Measurements from ENCODE around the gene ST3GAL2.
"Not testable (repeated sequence)": the region's sequence is repeated elsewhere in the genome, so short reads cannot be mapped to it uniquely, and the experiment has no call there.

DNA sequence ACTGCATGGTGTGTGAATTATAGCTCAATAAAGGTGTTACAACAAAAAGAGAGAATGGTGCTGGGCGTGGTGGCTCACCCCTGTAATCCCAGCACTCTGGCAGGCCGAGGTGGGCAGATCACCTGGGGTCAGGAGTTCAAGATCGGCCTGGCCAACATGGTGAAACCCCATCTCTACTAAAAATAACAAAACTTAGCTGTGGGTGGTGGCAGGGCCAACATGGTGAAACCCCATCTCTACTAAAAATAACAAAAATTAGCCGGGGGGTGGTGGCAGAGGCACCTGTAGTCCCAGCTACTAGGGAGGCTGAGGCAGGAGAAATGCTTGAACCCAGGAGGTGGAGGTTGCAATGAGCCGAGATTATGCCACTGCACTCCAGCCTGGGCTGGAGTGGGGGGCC, 32.8 kb downstream of the ST3GAL2 start:
- TF ChIP-seq, protein P1, sequence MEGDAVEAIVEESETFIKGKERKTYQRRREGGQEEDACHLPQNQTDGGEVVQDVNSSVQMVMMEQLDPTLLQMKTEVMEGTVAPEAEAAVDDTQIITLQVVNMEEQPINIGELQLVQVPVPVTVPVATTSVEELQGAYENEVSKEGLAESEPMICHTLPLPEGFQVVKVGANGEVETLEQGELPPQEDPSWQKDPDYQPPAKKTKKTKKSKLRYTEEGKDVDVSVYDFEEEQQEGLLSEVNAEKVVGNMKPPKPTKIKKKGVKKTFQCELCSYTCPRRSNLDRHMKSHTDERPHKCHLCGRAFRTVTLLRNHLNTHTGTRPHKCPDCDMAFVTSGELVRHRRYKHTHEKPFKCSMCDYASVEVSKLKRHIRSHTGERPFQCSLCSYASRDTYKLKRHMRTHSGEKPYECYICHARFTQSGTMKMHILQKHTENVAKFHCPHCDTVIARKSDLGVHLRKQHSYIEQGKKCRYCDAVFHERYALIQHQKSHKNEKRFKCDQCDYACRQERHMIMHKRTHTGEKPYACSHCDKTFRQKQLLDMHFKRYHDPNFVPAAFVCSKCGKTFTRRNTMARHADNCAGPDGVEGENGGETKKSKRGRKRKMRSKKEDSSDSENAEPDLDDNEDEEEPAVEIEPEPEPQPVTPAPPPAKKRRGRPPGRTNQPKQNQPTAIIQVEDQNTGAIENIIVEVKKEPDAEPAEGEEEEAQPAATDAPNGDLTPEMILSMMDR (IDR thresholded peaks at IDR 0.05), result not testable (repeated sequence)
- TF ChIP-seq POLR2A (IDR thresholded peaks at IDR 0.05); POLR2AphosphoS5 (IDR thresholded peaks at IDR 0.05; ENCODE audit: insufficient read depth in 1 of 2, low read depth in 1 of 2): not testable (repeated sequence)
